ENCODE results near the gene ORM2.

ORM2 gene

DNA sequence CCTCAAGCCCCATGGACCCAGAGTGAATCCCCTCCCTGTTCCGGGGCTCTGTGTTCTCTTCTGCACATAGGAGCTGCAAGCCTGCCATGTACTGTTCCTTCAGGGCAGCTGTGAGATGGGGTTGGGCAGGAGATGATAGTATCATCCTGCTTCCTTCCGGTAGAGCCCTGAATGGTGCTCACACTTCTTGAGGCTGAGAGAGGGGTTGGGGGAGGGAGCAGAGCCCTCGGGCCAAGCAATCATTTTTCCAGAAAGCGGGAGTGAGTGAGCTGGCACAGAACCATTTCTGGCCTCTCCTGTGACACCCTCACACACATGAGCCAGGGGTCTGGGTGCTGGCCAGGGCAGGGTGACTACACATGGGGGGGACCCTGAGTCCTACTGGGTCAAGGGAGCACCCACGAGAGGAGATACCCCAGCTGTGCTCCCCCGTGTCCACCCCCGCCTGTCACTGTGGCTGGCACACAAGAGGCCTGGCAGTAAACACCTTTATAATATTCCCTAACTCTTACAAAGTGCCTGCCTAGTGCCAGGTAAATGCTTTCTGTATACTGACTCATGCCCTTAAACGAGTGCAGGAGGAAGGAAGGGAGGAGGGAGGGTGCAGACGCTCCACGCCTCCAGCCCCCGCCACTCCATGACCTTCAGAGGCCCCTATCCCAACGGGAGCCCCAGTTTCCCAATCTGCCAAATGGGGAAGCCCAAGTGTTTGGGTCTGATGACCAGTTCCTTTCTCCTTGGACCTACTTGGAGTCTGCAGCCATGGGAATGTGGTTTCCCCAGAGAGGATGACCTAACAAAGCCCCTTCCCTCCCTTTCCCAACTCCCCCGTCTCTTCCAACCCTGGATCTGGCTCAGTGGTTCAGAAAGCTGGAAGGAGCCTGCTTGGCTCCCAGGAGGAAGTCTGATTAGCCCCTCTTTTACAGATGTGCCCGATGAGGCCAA lies 42.6 kb downstream of the ORM2 start:
- H3K9me3 Mint-ChIP-seq: no peaks in the 10 kb centered on the region
- no peak for DNase-seq
- H3K36me3 Mint-ChIP-seq (ENCODE audit: low read depth): peaks cover 10% of the 10 kb centered on the region
- no peaks in the 10 kb centered on the region for H3K27me3 Mint-ChIP-seq (ENCODE audit: low read depth, poor library complexity)
- TF ChIP-seq, protein P1, sequence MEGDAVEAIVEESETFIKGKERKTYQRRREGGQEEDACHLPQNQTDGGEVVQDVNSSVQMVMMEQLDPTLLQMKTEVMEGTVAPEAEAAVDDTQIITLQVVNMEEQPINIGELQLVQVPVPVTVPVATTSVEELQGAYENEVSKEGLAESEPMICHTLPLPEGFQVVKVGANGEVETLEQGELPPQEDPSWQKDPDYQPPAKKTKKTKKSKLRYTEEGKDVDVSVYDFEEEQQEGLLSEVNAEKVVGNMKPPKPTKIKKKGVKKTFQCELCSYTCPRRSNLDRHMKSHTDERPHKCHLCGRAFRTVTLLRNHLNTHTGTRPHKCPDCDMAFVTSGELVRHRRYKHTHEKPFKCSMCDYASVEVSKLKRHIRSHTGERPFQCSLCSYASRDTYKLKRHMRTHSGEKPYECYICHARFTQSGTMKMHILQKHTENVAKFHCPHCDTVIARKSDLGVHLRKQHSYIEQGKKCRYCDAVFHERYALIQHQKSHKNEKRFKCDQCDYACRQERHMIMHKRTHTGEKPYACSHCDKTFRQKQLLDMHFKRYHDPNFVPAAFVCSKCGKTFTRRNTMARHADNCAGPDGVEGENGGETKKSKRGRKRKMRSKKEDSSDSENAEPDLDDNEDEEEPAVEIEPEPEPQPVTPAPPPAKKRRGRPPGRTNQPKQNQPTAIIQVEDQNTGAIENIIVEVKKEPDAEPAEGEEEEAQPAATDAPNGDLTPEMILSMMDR (IDR thresholded peaks at IDR 0.05): no peak
- H3K27ac Mint-ChIP-seq: peak overlapping the region; percentile 85
- H3K4me1 Mint-ChIP-seq: peaks cover 40% of the 10 kb centered on the region
- no peak overlapping the region for H3K4me3 Mint-ChIP-seq

DNA sequence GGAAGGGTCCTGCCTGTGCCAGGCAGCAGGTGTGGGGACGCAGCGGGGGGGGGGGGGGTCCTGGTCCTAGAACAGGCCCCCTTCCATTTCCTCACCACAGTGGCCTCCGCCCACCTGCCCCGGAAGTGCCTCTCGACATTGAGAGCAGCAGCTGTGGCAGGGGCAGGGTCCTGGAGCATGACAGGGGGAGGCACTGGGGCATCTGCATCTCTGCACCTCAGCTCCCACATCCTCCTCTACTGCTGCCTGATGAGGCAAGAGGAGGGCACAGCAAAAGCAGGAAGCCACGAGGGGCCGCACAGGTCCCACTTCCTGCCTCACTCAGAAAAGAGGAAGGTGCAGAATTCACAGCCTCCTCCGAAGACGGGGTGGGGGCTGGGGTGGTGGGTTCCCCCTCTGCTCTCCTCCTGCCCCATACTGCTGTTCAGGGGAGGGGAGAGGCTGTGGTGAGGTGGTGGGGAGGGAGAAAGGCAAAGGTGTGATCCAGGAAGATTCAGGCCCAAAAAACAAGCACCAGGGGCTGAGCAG lies 43.3 kb downstream of the ORM2 start:
- no peak for DNase-seq
- H3K9me3 Mint-ChIP-seq: no peaks in the 10 kb centered on the region
- no peaks in the 10 kb centered on the region for H3K27me3 Mint-ChIP-seq (ENCODE audit: low read depth, poor library complexity)
- no peak overlapping the region for H3K4me3 Mint-ChIP-seq
- TF ChIP-seq, protein P1 (IDR thresholded peaks at IDR 0.05): no peak
- H3K4me1 Mint-ChIP-seq: peaks cover 45% of the 10 kb centered on the region
- H3K27ac Mint-ChIP-seq: peak overlapping the region; percentile 57
- peaks cover 17% of the 10 kb centered on the region for H3K36me3 Mint-ChIP-seq (ENCODE audit: low read depth)

- peaks cover 48% of the 10 kb centered on the region for H3K4me1 Mint-ChIP-seq
- no peaks in the 10 kb centered on the region for H3K9me3 Mint-ChIP-seq
- H3K4me3 Mint-ChIP-seq: no peak overlapping the region
- DNase-seq: no peak
- H3K27me3 Mint-ChIP-seq (ENCODE audit: low read depth, poor library complexity): no peaks in the 10 kb centered on the region
- H3K36me3 Mint-ChIP-seq (ENCODE audit: low read depth): peaks cover 20% of the 10 kb centered on the region
- no peak overlapping the region for H3K27ac Mint-ChIP-seq
- TF ChIP-seq, protein P1 (IDR thresholded peaks at IDR 0.05): no peak
These were observed 44.5 kb downstream of the ORM2 start for GRCh38 chr9:114373960-114374730.

- Mint-ChIP-seq H3K27ac (no peak overlapping the region), H3K9me3 (no peaks in the 10 kb centered on the region), H3K4me1 (peaks cover 43% of the 10 kb centered on the region), H3K27me3 (ENCODE audit: low read depth, poor library complexity) (no peaks in the 10 kb centered on the region), H3K4me3 (no peak overlapping the region), H3K36me3 (ENCODE audit: low read depth) (peaks cover 17% of the 10 kb centered on the region)
- TF ChIP-seq, protein P1 (IDR thresholded peaks at IDR 0.05): no peak
- DNase-seq: no peak
These were observed 45.3 kb downstream of the ORM2 start for GRCh38 chr9:114374936-114375335.

GRCh38 chr9:114375386-114376175 lies 45.9 kb downstream of the ORM2 start:
- DNase-seq: no peak
- Mint-ChIP-seq H3K27ac (no peak overlapping the region), H3K27me3 (ENCODE audit: low read depth, poor library complexity) (no peaks in the 10 kb centered on the region), H3K9me3 (no peaks in the 10 kb centered on the region), H3K36me3 (ENCODE audit: low read depth) (peaks cover 21% of the 10 kb centered on the region), H3K4me3 (no peak overlapping the region), H3K4me1 (peaks cover 43% of the 10 kb centered on the region)
- TF ChIP-seq, protein P1 (IDR thresholded peaks at IDR 0.05): no peak
